ENCODE results near the gene PTPRG. TPM values are rescaled to one million over a fixed set of nuclear protein-coding genes. Genes with fewer than 3 reads are reported as not detected.

PTPRG gene
- total RNA-seq, 1 experiment from 2014 or later, result 0.74 TPM

DNA sequence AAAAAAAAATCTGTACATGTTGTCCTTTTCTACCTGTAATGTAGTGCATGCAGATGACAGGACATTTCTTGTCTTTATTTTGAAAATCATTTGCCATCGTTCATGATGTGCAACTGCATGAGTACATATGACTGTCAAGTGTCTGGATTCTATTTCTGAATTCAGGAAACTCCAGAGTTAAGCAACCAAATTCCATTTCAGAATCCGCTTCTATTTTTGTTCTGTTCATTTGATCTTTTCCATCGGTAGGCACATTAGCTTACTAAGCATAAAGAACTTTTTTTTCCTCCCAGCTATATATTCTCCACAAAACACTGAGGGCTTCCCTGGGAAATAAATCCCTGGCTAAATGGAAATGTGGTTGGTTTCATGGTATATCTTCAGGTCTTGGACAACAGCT lies 365.6 kb downstream of the PTPRG start:
- no peaks in the 10 kb centered on the region for H3K9me3 ChIP-seq (ENCODE audit: control insufficient read depth, insufficient read depth, low read depth, low read length)
- ATAC-seq, result no peak
- DNase-seq (ENCODE audit: low read depth, low spot score), result no peak
- no peaks in the 10 kb centered on the region for H3K36me3 ChIP-seq (ENCODE audit: control insufficient read depth, insufficient read depth, low read length)
- H3K4me3 ChIP-seq (ENCODE audit: low read depth in 2 of 2, low read length in 2 of 2), result no peak overlapping the region
- TF ChIP-seq, protein P1, sequence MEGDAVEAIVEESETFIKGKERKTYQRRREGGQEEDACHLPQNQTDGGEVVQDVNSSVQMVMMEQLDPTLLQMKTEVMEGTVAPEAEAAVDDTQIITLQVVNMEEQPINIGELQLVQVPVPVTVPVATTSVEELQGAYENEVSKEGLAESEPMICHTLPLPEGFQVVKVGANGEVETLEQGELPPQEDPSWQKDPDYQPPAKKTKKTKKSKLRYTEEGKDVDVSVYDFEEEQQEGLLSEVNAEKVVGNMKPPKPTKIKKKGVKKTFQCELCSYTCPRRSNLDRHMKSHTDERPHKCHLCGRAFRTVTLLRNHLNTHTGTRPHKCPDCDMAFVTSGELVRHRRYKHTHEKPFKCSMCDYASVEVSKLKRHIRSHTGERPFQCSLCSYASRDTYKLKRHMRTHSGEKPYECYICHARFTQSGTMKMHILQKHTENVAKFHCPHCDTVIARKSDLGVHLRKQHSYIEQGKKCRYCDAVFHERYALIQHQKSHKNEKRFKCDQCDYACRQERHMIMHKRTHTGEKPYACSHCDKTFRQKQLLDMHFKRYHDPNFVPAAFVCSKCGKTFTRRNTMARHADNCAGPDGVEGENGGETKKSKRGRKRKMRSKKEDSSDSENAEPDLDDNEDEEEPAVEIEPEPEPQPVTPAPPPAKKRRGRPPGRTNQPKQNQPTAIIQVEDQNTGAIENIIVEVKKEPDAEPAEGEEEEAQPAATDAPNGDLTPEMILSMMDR (IDR thresholded peaks at IDR 0.05), result no peak
- TF ChIP-seq TCF7L2 (IDR thresholded peaks at IDR 0.05; ENCODE audit: low read depth, low read length), result no peak
- TF ChIP-seq REST (IDR thresholded peaks at IDR 0.05; ENCODE audit: insufficient read depth in 1 of 2, low read depth in 2 of 2, low read length in 1 of 2), result no peak
- no peak for TF ChIP-seq POLR2AphosphoS5 (IDR thresholded peaks at IDR 0.05; ENCODE audit: low read depth, low read length)
- TF ChIP-seq SIN3A (IDR thresholded peaks at IDR 0.05; ENCODE audit: borderline replicate concordance, insufficient read depth, low read depth, low read length), result no peak
- ChIA-PET POLR2A (no interaction called here), CTCF (no interaction called here)
- H3K27ac ChIP-seq (ENCODE audit: low read length), result no peak overlapping the region
- in situ Hi-C loops (cut with HindIII; ENCODE audit: low pct_unique_long_range_greater_than_20kb, low sequenced_read_pairs), result no loop called here
- H3K4me1 ChIP-seq (ENCODE audit: control insufficient read depth, insufficient read depth, low read length), result no peaks in the 10 kb centered on the region
- no TSS peak for BruUV-seq (replicated peaks)
- intact Hi-C loops (cut with micrococcal nuclease; ENCODE audit: unreplicated experiment), result no loop called here
- no peaks in the 10 kb centered on the region for H3K27me3 ChIP-seq (ENCODE audit: control insufficient read depth, insufficient read depth, low read length)

DNA sequence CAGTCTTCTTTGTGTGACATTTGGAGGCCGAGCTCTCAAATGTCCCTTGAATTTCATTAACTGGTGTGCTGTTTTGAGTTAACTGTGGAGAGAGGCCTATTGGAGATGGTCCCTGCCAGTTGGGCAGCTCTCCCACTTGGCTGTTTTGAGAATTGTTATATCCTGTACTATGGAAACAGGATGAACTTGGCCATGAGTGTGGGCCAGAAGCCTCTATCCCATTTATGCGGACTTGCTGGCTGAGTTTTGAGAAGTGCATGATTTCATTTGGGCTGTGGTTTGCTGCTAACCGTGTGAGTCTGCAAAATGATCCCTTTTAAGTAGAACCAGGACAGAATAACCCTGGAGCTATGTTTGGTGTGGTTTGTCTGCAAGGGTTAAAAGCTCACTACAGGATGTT lies 366.0 kb downstream of the PTPRG start:
- DNase-seq (ENCODE audit: low read depth, low spot score), result no peak
- H3K4me1 ChIP-seq (ENCODE audit: control insufficient read depth, insufficient read depth, low read length), result no peaks in the 10 kb centered on the region
- H3K4me3 ChIP-seq (ENCODE audit: low read depth in 2 of 2, low read length in 2 of 2), result no peak overlapping the region
- no peak overlapping the region for H3K27ac ChIP-seq (ENCODE audit: low read length)
- ATAC-seq, result no peak
- no peaks in the 10 kb centered on the region for H3K27me3 ChIP-seq (ENCODE audit: control insufficient read depth, insufficient read depth, low read length)
- POLR2A ChIA-PET, result no interaction called here
- intact Hi-C loops (cut with micrococcal nuclease; ENCODE audit: unreplicated experiment) (no loop called here), in situ Hi-C loops (cut with HindIII; ENCODE audit: low pct_unique_long_range_greater_than_20kb, low sequenced_read_pairs) (no loop called here)
- BruUV-seq (replicated peaks), result no TSS peak
- no peaks in the 10 kb centered on the region for H3K9me3 ChIP-seq (ENCODE audit: control insufficient read depth, insufficient read depth, low read depth, low read length)
- no peaks in the 10 kb centered on the region for H3K36me3 ChIP-seq (ENCODE audit: control insufficient read depth, insufficient read depth, low read length)
- TF ChIP-seq POLR2AphosphoS5 (IDR thresholded peaks at IDR 0.05; ENCODE audit: low read depth, low read length) (no peak), SIN3A (IDR thresholded peaks at IDR 0.05; ENCODE audit: borderline replicate concordance, insufficient read depth, low read depth, low read length) (no peak), TCF7L2 (IDR thresholded peaks at IDR 0.05; ENCODE audit: low read depth, low read length) (no peak), REST (IDR thresholded peaks at IDR 0.05; ENCODE audit: insufficient read depth in 1 of 2, low read depth in 2 of 2, low read length in 1 of 2) (no peak)
- TF ChIP-seq, protein P1 (IDR thresholded peaks at IDR 0.05), result no peak
- CTCF ChIA-PET, result no interaction called here

Data from Panc1 (cell line).